HEK293 (cell line): Measurements from ENCODE around the gene LY6G6F.

Experiments used
- AEBP2 ChIP-seq: fragments of 450-650 bp; formaldehyde crosslinking; IDR thresholded peaks from 2 replicates; pipeline ENCODE4 v1.5.1; 2016; ENCODE audit warnings: missing biosample characterization, missing genetic modification characterization, borderline replicate concordance
- EGR2 ChIP-seq: fragments of 450-650 bp; formaldehyde crosslinking; IDR thresholded peaks from 2 replicates; pipeline ENCODE4 v1.5.1; 2016; ENCODE audit warnings: low read depth, missing biosample characterization, missing genetic modification characterization
- GLI2 ChIP-seq: fragments of 450-650 bp; formaldehyde crosslinking; IDR thresholded peaks from 2 replicates; pipeline ENCODE4; 2017; ENCODE audit warnings: missing biosample characterization, missing genetic modification characterization, low read depth, borderline replicate concordance
- IKZF3 ChIP-seq: fragments of 450-650 bp; IDR thresholded peaks from 2 replicates; pipeline ENCODE4 v1.5.0; 2018; ENCODE audit warnings: missing biosample characterization, mild to moderate bottlenecking, missing genetic modification characterization, moderate library complexity
- KLF10 ChIP-seq: fragments of 450-650 bp; IDR thresholded peaks from 2 replicates; pipeline ENCODE4 v1.5.1; 2018; ENCODE audit warnings: missing biosample characterization, mild to moderate bottlenecking, missing genetic modification characterization
- KLF16 ChIP-seq: fragments of 450-650 bp; formaldehyde crosslinking; IDR thresholded peaks from 2 replicates; pipeline ENCODE4 v1.5.1; 2017; ENCODE audit warnings: missing biosample characterization, missing genetic modification characterization
- KLF7 ChIP-seq: fragments of 450-650 bp; formaldehyde crosslinking; IDR thresholded peaks from 2 replicates; pipeline ENCODE4 v1.5.1; 2016; ENCODE audit warnings: missing biosample characterization, missing genetic modification characterization, borderline replicate concordance
- RBAK ChIP-seq: fragments of 450-650 bp; formaldehyde crosslinking; IDR thresholded peaks from 2 replicates; pipeline ENCODE4 v1.5.1; 2016; ENCODE audit warnings: missing biosample characterization, missing genetic modification characterization
- SCRT1 ChIP-seq: fragments of 450-650 bp; formaldehyde crosslinking; IDR thresholded peaks from 2 replicates; pipeline ENCODE4 v1.5.1; 2016; ENCODE audit warnings: missing biosample characterization, missing genetic modification characterization, borderline replicate concordance
- ZBTB17 ChIP-seq: fragments of 450-650 bp; formaldehyde crosslinking; IDR thresholded peaks from 2 replicates; pipeline ENCODE4 v1.5.1; 2016; ENCODE audit warnings: missing biosample characterization, missing genetic modification characterization
- ZBTB6 ChIP-seq: fragments of 450-650 bp; formaldehyde crosslinking; IDR thresholded peaks from 2 replicates; pipeline ENCODE4 v1.5.1; 2017; ENCODE audit warnings: missing biosample characterization, missing genetic modification characterization
- ZEB2 ChIP-seq: fragments of 450-650 bp; formaldehyde crosslinking; IDR thresholded peaks from 2 replicates; pipeline ENCODE4 v1.5.1; 2016; ENCODE audit warnings: missing biosample characterization, missing genetic modification characterization
- ZNF121 ChIP-seq: fragments of 450-650 bp; formaldehyde crosslinking; IDR thresholded peaks from 2 replicates; pipeline ENCODE4 v1.5.1; 2016; ENCODE audit warnings: missing biosample characterization, missing genetic modification characterization
- ZNF157 ChIP-seq: fragments of 450-650 bp; formaldehyde crosslinking; IDR thresholded peaks from 2 replicates; pipeline ENCODE4 v1.5.1; 2016; ENCODE audit warnings: missing biosample characterization, missing genetic modification characterization
- ZNF239 ChIP-seq: fragments of 450-650 bp; formaldehyde crosslinking; IDR thresholded peaks from 2 replicates; pipeline ENCODE4 v1.5.1; 2016; ENCODE audit warnings: missing biosample characterization, missing genetic modification characterization
- ZNF266 ChIP-seq: fragments of 450-650 bp; formaldehyde crosslinking; IDR thresholded peaks from 2 replicates; pipeline ENCODE4 v1.5.1; 2016; ENCODE audit warnings: missing biosample characterization, missing genetic modification characterization, low read depth
- ZNF292 ChIP-seq: fragments of 450-650 bp; formaldehyde crosslinking; IDR thresholded peaks from 2 replicates; pipeline ENCODE4 v1.5.1; 2016; ENCODE audit warnings: low read depth, missing biosample characterization, missing genetic modification characterization, borderline replicate concordance
- ZNF341 ChIP-seq: fragments of 450-650 bp; formaldehyde crosslinking; IDR thresholded peaks from 2 replicates; pipeline ENCODE4; 2016; ENCODE audit warnings: low read depth, missing biosample characterization, missing genetic modification characterization
- ZNF433 ChIP-seq: fragments of 450-650 bp; formaldehyde crosslinking; IDR thresholded peaks from 2 replicates; pipeline ENCODE4 v1.5.1; 2016; ENCODE audit warnings: missing biosample characterization, missing genetic modification characterization, low read depth
- ZNF48 ChIP-seq: fragments of 450-650 bp; formaldehyde crosslinking; IDR thresholded peaks from 2 replicates; pipeline ENCODE4 v1.5.1; 2016; ENCODE audit warnings: missing biosample characterization, missing genetic modification characterization
- ZNF514 ChIP-seq: fragments of 450-650 bp; formaldehyde crosslinking; IDR thresholded peaks from 2 replicates; pipeline ENCODE4 v1.5.1; 2016; ENCODE audit warnings: missing biosample characterization, missing genetic modification characterization
- ZNF521 ChIP-seq: fragments of 450-650 bp; formaldehyde crosslinking; IDR thresholded peaks from 2 replicates; pipeline ENCODE4 v1.5.1; 2017; ENCODE audit warnings: missing biosample characterization, mild to moderate bottlenecking, missing genetic modification characterization
- ZNF530 ChIP-seq: fragments of 450-650 bp; formaldehyde crosslinking; IDR thresholded peaks from 2 replicates; pipeline ENCODE4 v1.5.1; 2016; ENCODE audit warnings: low read depth, missing biosample characterization, missing genetic modification characterization
- ZNF596 ChIP-seq: fragments of 450-650 bp; IDR thresholded peaks from 2 replicates; pipeline ENCODE4 v1.5.0; 2018; ENCODE audit warnings: missing biosample characterization, mild to moderate bottlenecking, missing genetic modification characterization, moderate library complexity
- ZNF639 ChIP-seq: fragments of 450-650 bp; formaldehyde crosslinking; IDR thresholded peaks from 2 replicates; pipeline ENCODE4 v1.5.1; 2016; ENCODE audit warnings: missing biosample characterization, missing genetic modification characterization
- ZNF645 ChIP-seq: fragments of 450-650 bp; formaldehyde crosslinking; IDR thresholded peaks from 2 replicates; pipeline ENCODE4; 2016; ENCODE audit warnings: missing biosample characterization, missing genetic modification characterization
- ZNF654 ChIP-seq: fragments of 450-650 bp; formaldehyde crosslinking; IDR thresholded peaks from 2 replicates; pipeline ENCODE4 v1.5.1; 2016; ENCODE audit warnings: low read depth, missing biosample characterization, missing genetic modification characterization
- ZNF707 ChIP-seq: fragments of 450-650 bp; formaldehyde crosslinking; IDR thresholded peaks from 2 replicates; pipeline ENCODE4 v1.5.1; 2016; ENCODE audit warnings: missing biosample characterization, missing genetic modification characterization
- ZSCAN16 ChIP-seq: fragments of 450-650 bp; formaldehyde crosslinking; IDR thresholded peaks from 2 replicates; pipeline ENCODE4 v1.5.1; 2016; ENCODE audit warnings: missing biosample characterization, missing genetic modification characterization
- ZSCAN23 ChIP-seq: fragments of 450-650 bp; formaldehyde crosslinking; IDR thresholded peaks from 2 replicates; pipeline ENCODE4 v1.5.1; 2016; ENCODE audit warnings: missing biosample characterization, missing genetic modification characterization
- ZSCAN5A ChIP-seq: fragments of 450-650 bp; formaldehyde crosslinking; IDR thresholded peaks from 2 replicates; pipeline ENCODE4 v1.5.1; 2016; ENCODE audit warnings: missing biosample characterization, missing genetic modification characterization
- ZXDB ChIP-seq: fragments of 450-650 bp; formaldehyde crosslinking; IDR thresholded peaks from 2 replicates; pipeline ENCODE4 v1.5.1; 2016; ENCODE audit warnings: missing biosample characterization, missing genetic modification characterization

LY6G6F gene

GRCh38 chr6:31664790-31665500, 41.7 kb upstream of the LY6G6F start, which contains the start of gene GPANK1 (continued):
- TF ChIP-seq ZSCAN23, result no peak
- 0 out of 2 replicates have a peak, but pooled peaks have one; percentile 21 for TF ChIP-seq ZNF639 (tag by site-specific recombination)
- no peak for TF ChIP-seq ZNF707 (tag by site-specific recombination)
- TF ChIP-seq SCRT1, result peak; percentile 95
- TF ChIP-seq ZNF596, result no peak
- TF ChIP-seq ZNF239, result no peak
- no peak for TF ChIP-seq ZNF157 (tag by site-specific recombination)
- TF ChIP-seq AEBP2 (tag by site-specific recombination), result no peak
- TF ChIP-seq ZNF530 (tag by site-specific recombination), result no peak
- peak; percentile 67 for TF ChIP-seq IKZF3 (tag by site-specific recombination)
- peak; percentile 93 for TF ChIP-seq ZBTB17 (tag by site-specific recombination)
- TF ChIP-seq ZNF48, result no peak
- TF ChIP-seq ZNF341 (tag by site-specific recombination), result peak; percentile 36; the same call in 1 of the 2 replicates
- no peak for TF ChIP-seq ZNF514 (tag by site-specific recombination)
- no peak; the same call in 1 of the 2 replicates for TF ChIP-seq ZEB2 (tag by site-specific recombination)
- TF ChIP-seq ZNF433 (tag by site-specific recombination), result no peak
- TF ChIP-seq ZNF292 (tag by site-specific recombination), result no peak
- no peak; the same call in 1 of the 2 replicates for TF ChIP-seq ZSCAN16 (tag by site-specific recombination)
- TF ChIP-seq RBAK (tag by site-specific recombination), result no peak
- no peak for TF ChIP-seq ZNF521 (tag by site-specific recombination)
- no peak; the same call in 1 of the 2 replicates for TF ChIP-seq KLF10 (tag by site-specific recombination)
- TF ChIP-seq ZBTB6 (tag by site-specific recombination), result 0 out of 2 replicates have a peak, but pooled peaks have one; percentile 51
- TF ChIP-seq ZNF654 (tag by site-specific recombination), result no peak
- TF ChIP-seq ZSCAN5A, result no peak
- no peak for TF ChIP-seq ZNF645 (tag by site-specific recombination)
- peak; percentile 52 for TF ChIP-seq EGR2
- TF ChIP-seq GLI2 (tag by site-specific recombination), result no peak
- TF ChIP-seq KLF7 (tag by site-specific recombination), result no peak
- TF ChIP-seq ZXDB (tag by site-specific recombination), result peak; percentile 44
- no peak; the same call in 1 of the 2 replicates for TF ChIP-seq KLF16
- no peak for TF ChIP-seq ZNF266 (tag by site-specific recombination)
- no peak for TF ChIP-seq ZNF121 (tag by site-specific recombination)
- TF ChIP-seq, all 188 proteins: peak for 41
